Activated CD4-positive, alpha-beta T cell treated with anti-CD3 and anti-CD28 coated beads for 4 hours (primary cell): ENCODE results near the gene CDH4.

Source experiments
- DNase-seq, 2 donors: peaks; one replicate each; pipeline ENCODE4 v3.0.0-alpha.2; 2020

CDH4 gene

DNA sequence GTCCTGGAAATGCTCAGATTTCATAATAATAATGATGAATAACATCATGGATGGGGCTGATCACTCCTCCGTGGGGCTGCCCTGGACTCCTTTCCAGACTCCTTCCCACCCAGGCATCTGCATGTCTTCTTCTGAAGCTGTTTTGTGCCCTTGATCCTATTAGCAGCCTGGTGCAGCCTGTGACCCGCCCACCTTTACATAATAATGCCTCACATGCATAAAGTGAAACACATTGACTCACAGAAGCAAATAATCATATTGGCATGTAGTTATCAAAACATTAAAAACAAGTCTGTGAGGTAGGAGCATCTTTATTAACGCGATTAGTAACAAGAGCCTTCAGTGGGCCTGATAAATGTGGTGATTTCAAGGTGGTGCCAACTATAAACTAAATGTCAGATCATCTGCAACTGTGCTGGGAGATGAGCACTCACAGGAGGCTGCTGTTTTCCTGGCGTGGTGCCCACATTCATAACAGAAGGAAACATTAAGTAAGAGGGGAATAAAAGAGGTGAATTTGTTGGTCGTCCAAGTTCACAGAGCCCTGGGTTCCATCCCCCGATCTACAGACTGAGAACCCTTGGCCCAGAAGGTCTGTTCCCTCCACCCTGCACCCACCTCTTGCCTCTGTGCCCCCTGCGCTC is 344.7 kb downstream of the CDH4 start:
- DNase-seq = no peak

DNA sequence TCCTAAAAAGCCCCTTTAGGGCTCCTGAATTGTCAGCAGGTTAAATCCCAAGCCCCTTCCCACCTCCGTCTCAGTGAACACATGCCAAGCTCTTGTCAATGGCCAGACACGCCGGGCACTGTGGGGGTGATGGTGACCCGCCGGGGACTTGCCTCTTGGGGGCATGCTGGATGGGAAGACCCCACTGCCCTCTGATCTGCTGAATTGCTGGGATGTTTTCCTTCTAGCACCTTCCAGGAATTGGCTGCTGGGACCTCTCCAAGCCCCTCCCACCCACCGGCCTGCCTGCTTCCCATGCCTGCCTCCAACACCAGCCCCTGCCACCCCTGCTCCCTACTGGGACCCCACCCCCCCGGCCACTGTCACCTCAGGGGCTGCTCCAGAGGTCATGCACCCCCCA is 345.9 kb downstream of the CDH4 start:
- DNase-seq = no peak

DNA sequence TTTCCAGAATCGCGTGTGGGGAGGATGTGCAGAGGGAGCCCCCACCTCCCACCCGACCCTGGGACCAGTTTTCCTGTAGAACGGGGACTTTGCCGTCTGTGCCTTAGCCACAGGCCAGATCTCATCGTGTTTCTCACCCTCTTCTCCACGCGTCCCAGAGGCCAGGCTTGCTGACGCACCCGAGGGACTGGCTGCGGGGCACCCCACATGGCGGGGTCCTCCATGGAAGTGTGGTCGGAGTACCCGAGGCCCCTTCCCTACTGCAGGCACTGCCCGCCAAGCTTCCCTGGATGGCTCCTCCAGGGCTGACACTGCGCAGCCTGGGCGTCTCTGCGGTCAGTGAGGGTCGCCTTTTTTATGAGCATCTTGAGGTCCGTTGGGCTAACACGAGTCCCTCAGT is 346.5 kb downstream of the CDH4 start:
- DNase-seq = no peak

DNA sequence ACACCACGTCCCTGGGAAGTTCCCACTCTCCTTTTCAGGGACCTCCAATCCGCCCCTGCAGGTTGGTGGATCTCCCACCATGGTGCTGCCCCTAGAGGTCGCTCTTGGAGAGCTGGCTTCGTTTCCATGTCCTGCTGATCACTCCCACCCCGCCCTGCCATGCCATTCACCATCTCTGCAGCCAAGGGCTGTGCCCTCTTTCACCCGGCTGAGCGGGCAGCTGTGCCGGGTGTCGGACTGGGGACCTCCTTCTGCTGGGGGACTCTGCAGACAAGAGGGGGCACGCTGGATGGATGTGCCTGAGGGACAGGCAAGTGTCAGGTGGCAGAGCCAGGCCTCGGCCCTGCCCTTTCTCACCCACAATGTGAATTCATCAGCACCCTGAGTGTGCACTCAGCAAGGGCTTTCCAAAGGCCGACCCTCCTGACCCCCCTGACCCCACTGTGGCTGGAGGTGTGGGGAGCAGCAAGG is 347.0 kb downstream of the CDH4 start:
- DNase-seq = no peak

DNA sequence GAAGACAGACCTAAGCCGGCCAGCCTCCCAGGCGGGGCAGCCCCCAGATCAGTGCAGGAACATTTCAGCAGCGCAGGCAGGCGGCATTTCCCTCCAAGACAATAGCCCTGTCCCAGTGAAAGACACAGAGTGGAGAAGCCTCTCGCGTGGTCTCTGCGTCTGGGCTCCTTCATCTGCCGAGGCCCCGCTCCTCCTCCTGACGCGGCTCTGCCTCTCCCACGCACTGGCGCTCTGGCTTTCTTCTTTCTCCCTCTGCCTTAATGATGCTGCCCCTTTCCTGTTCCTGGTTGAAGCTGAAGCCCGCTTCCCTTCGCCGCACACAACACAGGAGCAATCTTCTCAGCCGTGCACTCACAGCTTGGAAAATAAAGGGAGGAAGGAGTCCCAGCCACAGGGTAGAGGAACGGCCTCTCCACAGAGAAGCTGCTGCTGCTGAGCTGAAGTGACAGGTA is 347.5 kb downstream of the CDH4 start:
- no peak for DNase-seq

DNA sequence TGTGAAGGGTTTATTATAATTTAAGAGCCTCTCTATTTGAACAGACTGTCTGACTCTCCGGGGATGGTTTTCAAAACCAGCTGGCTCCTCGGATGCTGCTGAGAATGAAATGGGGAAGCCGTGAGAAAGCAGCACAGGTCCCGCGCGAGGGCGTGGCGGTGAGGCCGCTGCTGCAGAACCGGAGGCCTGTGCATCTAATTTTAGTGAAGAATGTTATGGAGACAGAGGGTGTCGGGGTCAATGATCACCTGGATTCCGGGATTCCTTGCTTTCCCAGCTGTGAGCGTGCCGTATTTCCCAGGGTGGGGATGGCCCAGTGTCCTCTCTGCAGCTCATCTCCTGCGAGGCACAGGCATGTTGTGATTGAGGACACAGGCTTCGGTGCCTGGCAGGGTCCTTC is 348.0 kb downstream of the CDH4 start:
- no peak for DNase-seq

DNA sequence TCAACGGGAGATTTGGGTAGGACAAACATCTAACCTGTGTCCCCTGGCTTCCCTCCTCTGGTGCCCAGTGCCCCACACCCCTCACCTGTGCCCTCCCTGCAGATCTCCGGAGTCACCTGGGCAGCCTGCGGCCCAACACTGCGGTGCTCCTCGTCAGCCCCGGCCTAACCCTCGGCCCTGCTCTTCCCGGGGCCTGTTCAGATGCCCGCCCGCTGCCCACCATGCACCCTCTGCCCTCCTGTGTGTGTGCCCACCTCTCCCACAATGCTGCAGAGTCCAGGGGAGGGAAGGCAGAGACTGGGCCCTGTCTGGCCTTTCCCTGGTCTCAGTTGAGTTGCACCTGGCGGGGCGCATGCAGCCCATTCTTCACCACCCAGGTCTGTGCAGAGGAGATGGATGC is 349.3 kb downstream of the CDH4 start:
- no peak for DNase-seq

DNA sequence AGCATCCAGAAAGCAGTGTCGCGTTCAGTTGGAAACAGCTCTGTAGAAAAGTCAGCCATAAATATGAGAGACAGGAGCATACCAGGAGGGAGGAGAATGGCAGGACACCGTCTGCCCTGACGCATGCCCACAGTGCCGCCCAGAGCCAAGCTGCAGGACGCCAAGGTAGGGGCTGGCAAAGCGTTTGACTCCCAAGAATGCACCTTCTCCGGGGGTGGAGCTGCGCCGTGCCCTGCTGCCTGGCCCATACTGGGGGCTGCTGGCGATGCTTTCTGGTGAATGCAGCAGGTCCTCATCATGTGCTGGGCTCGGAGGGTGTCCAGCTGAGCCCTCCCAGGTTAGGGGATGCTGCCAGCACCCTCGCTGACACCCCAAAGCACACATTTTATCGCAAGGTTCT is 349.8 kb downstream of the CDH4 start:
- DNase-seq = no peak

DNA sequence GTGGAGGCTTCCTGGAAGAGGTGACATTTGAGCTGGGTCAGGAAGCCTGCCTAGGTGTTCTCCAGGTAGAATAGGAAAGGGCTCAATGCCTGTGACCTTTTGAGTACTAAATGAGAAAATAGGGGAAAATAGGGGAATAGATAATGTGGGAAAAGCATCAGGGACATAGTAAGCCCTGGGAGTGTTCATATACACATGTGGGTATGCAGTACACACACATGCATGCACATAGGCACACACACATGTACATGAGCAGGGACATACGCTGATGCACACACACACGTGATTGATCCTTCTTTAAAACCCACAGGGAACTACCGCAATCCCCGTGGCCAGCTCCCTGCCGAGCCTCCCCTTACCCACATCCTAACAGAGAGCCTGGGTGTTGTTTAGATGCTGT is 351.7 kb downstream of the CDH4 start:
- no peak for DNase-seq

DNA sequence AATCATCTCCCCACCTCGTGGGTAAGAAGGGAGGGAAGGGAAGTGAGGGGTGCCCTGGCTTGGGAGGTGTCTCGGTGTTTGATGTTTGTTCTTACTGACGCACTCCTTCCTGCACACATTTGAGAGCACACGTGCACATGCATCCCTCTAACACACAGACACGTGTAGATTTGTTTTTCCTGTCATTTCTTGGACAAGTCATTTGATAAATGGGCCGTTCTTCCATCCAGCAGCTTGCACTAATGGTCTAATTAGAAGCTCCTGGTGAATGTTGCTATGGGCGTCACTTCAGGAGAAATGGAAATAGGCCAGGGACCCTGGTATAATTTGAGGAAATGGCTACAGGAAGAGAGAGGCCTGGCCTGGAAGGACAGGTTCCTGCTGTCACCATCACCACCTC is 352.5 kb downstream of the CDH4 start:
- no peak for DNase-seq

DNA sequence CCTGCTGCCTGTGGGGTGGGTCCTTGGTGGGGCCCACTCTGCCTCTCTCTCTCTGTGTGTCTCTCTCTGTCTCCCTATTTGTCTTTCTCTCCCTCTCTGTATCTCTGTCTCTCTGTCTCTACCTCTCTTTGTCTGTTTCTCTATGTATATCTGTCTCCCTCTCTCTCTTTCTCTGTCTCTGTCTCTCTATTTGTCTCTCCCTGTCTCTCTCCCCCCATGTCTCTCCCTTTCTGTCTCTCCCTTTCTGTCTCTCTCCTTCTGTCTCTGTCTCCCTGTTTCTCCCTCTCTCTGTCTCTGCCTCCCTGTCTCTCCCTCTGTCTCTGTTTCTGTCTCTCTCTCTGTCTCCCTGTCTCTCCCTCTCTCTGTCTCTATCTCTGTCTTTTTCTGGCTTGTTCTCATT is 353.2 kb downstream of the CDH4 start:
- no peak for DNase-seq

DNA sequence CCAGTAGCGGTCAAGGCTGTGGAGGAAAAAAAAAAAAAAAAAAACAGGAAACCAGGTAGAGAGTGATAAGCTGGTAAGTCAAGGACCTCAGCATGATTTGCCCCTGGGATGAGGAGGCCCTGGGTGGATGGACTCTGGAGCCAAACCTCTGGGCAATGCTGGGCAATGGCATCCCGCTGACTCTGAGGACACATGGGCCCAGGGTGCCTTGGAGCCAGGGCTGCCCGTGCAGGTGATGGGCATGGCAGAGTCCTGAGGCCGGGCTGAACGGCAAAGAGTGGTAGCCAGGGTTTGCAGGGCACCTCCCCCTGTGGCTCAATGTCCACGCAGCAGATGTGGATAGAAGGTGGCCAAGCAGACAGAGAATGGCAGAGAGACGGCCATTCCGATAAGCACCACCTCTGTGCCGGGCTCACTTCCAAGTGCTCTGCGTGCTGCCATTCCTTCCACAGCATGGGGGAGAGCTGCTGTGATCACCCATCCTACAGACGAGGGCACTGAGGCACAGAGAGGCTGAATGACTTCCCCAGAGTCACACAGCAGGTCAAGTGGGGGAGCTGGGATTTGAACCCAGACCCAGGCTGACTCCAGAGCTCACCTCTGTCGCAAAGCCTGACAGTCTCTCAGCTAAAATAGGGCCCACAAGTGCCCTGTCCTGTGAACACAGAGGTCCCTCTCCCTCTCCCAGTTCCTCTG is 353.9 kb downstream of the CDH4 start:
- DNase-seq = no peak

DNA sequence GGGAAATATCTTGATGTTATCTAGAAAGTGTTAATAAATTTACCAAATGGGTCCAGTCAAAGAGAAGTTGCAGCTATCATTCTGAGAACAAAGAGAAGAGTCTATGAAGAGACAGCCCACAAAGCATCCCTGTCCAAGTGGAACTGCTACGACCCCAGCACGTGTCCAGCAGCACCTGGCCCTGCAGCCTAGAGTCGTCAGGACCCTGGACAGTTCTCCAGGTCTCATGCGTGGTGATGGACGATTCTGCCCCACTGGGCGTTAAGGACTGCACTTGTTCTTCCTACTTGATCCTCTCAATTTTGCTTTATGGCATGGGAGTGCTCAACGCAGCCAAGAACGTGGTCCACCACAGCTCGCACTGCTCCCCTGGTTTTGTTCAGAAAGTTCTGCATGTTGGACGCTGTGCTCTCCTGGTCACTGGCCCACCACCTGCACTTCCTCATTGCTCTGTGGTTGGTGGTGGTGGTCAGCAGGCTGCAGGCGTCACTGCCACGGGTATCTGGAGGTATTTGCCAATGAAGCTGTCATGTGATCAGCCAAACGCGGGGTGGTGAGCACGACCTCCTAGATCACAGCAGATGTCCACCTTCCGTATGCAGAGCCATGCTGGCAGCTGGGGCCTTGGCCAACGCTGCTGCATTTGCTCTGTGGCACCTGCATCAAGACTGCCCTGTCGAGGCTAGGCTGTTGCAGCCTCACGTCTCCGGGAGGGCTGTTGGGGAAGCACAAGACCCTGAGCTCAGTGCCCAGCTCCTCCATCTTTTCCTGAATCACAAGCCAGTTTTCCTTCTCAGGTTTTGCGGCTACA is 356.4 kb downstream of the CDH4 start:
- no peak for DNase-seq

DNA sequence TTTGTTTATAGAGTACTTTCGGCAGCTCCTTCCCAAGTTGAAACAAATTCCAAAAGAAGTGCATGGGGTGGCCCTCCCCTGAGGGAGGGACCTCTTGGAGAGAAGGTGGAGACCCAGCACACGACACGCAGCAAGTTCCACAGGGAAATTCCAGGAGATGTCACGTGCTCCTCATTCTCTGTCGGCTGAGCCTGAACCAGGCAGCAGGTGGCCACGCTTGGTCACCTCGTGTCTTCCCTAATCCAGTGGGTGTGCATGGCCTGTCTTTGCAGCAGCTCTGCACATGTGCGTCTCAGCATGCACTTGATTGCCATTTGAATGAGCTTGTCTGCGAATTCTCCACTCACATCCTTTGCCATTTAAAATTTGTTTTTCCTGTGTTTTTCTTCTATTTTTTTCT is 357.4 kb downstream of the CDH4 start:
- DNase-seq = no peak

DNA sequence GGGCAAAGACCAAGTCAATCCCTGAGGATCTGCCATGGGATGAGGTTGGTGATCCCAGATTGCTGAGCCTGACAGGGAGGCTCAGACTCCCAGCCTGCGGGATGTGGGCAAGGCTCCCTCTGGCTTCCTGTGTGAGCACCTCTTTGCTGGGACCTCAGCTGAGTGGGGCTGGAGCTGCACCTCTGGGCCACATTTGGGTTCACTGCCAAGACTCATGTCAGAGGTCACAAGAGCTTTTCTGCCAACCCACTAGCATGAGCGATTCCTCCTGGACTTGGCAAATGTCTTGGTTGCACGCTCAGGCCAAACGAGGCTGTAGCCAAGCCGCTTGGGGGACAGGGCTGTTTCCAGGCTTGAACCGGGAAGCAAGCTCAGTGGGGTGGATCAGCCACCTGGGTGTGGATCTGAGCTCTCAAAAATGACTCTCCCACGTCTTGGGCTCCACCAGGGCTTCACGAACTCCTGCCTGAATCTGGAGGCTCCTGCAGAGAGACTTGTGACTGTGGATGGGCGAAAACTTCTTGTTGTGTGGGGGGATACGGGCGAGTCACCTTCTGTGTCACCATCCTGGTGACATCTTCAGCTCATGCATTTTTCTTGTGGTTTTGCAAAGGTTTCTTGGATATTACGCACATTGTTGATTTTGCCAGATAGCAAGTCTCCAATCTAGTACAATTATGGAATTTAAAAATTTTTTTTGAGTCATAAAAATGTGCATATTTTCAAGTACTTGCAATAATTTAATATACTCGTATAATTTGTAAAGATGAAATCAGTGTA is 359.5 kb downstream of the CDH4 start:
- DNase-seq = no peak

DNA sequence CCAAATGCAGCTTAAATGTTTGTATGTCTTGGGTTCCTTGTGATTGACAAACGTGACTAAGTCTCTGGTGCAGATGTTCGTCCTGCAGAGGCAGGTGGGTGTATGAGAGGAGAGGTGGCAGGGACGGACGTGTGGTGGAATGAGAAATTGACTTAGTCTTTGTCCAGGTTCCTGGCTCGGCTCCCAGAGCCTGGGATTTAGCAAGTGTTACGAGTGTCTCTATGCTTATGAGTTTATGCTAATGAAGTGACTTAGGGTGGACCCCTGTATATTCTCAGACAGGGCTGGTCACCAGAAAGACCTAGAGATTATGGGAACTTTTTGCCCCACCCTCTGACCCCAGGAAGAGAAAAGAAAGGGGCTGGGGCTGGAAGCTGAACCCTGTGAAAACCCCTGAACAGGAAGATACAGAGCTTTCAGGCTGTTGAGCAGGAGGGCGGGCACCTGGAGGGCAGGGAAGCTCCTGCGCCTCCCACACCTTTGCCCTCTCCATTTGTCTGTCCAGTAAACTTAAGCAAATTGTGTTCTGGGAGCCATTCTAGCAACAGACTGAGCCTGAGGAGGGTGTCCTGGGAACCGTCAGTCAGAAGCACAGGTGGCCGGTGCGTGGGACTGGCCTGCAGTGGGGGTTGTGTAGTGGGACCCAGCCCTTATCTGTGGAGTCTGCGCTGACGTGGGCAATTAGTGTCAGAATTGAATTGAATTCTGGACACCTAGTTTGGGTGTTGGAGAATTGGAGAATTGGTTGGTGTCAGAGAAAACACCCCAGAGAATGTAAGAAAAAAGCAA is 362.1 kb downstream of the CDH4 start:
- no peak for DNase-seq

DNA sequence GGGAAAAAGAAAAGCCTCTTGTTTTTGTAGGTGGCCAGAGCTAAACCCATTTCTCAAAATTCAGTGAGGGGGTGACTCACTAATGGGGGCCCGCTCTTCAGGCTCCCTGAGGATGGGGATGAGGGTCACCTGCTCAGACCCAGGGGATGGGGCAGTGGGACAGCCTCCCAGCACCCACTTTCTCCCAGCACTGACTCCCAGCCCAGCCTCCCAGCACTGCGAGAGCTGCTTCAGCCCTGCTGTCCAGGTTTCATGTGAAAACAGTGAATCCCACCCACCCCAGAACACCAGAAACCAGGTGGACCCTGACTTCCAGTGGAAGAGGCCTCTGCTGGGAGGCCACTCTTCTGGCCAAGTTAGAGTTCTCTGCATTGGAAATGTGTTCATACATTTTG is 362.6 kb downstream of the CDH4 start:
- DNase-seq = no peak

DNA sequence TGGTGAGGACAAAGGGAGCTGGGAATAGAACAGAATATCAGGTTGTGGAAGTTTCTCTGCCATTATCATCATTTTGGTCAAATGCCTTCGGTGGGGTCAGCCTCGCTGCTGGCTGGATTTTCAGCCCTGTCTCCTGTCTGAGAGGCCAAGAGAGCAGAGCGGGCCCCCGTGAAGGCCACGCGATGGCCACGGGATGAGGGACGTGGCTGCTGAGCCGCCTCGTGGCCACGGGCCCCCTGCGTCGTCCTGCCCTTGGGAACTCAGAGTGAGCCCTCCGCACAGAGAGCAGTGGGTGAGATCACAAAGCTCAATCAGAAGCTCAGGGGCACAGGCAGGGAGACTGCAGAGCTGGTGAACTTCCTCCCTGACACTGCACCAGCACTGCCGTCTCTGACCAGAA is 363.7 kb downstream of the CDH4 start:
- no peak for DNase-seq

DNA sequence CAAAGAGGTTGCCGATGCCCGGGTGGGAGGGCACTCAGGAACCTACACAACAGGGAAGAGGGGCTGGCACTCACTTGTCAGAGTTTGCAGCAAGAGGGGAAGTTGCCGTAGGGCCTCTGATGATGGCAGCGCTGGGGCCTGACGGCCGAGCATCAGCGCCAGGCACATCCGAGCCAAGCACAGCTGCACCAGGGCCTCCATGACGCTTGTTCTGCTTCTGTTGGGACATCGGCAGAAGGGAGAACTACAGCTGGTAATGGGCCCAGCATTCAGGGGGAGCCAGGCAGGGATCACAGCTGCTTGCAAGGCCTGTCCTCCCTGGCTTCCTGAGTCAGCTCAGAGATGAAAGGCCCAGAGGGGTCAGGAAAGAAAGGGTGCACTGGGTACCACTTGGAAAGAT is 367.7 kb downstream of the CDH4 start:
- DNase-seq = no peak

DNA sequence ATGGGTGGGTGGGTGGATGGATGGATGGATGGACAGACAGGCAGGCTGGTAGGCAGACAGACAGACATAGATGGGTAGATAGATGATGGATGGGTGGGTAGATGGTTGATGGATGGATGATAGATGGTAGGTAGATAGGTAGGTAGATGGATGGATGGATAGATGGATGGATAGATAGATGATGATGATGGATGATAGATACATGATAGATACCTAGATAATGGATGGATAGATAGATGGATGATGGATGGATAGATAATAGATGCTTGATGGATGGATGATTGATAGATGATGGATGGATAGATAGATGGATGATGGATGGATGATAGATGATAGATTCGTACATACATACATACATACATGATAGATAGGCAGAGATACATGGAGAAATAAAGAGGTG is 368.1 kb downstream of the CDH4 start:
- DNase-seq = no peak

DNA sequence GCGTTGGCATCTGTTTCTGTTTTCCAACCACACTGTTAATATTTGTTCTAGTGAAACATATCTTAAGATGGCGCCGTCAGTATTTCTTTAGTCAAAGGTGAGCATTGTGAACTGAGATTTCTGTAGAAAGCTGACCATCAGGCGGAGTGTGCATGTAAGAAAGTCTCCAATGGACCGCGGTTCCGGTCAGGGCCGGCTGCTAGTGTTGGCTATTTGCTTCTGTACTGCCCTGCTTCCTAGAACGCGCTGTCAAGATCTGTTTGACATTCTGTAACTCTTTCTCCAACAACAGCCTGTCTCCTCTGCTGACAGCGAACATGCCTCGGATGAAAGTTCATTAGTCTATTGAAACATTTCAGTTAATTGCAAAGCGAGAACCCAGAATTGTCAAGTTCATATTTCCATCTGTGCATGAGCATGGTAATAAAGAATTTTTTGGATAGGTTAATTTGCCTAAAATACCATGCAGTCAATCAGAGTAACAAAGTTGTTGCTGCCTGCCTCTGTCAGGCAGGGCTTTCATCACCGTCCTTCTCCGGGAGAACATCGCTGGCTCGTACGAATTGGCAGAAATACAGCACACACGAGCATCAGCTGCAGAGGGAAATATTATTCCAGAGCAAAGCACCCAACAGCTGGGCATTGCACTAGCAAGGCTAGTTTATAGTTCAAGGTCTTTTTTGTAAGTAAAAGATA is 369.1 kb downstream of the CDH4 start:
- no peak for DNase-seq

DNA sequence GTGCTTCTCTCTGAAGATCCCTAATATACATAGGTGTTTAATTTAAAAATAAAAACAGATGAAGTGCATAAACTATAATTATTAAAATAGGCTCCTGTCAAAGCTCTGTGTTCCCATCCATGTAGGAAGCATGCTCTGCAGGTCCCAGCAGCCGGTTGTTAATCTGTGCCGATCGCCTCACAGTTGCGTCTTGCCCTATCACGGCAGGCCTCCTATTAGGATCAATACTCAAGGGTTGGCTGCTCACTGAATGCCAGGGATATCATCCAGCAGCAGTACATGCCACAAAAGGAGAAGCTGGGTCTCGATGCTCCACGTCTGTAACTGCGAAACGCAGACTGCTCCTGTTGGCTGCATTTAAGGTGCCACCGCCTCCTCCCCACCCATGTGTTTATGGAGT is 369.8 kb downstream of the CDH4 start:
- no peak for DNase-seq
